IMR-90 (cell line): ENCODE measurements around the gene LRP11. TPM values are rescaled to one million over a fixed set of nuclear protein-coding genes. Genes with fewer than 3 reads are reported as not detected.

ENCODE experiments used
- ATAC-seq: fragments of 200-7000 bp; cut with Tn5 transposase; 2 replicates; pipeline ENCODE4 v1.9.1; 2020; ENCODE audit warnings: low read depth, mild to moderate bottlenecking, moderate library complexity
- BruUV-seq: library from RNA; stranded (reverse); fragments of 400-500 nt; replicated peaks from 2 replicates; lab custom pipeline; 2021; lab: Mats Ljungman, UMichigan
- CTCF ChIA-PET: fragments of 300-600 bp; formaldehyde crosslinking; extraction: SDS; loops from one replicate; lab custom pipeline; 2021; ENCODE audit warnings: antibody characterized with exemption; lab: Yijun Ruan, JAX
- POLR2A ChIA-PET: fragments of 300-600 bp; sonication (Branson Sonifier 250); formaldehyde crosslinking; loops from one replicate; lab custom pipeline; 2022; ENCODE audit warnings: antibody characterized with exemption; ENCODE audit not compliant: unreplicated experiment; lab: Charles Lee
- DNase-seq: peaks from one replicate; pipeline ENCODE4 v3.0.0; 2013
- H2AFZ ChIP-seq: replicated peaks from 2 replicates; pipeline ENCODE3; 2013; ENCODE audit warnings: low read length, mild to moderate bottlenecking; ENCODE audit not compliant: poor library complexity
- H2AK5ac ChIP-seq: 2 replicates; pipeline ENCODE4 v1.6.1; 2013; ENCODE audit warnings: low read depth, low read length, inconsistent platforms
- H2AK9ac ChIP-seq: replicated peaks from 2 replicates; pipeline ENCODE3; 2013; ENCODE audit warnings: mild to moderate bottlenecking, low read depth, low read length, moderate library complexity; ENCODE audit not compliant: poor library complexity
- H2BK120ac ChIP-seq: 2 replicates; pipeline ENCODE4 v1.6.1; 2013; ENCODE audit warnings: low read depth, low read length, inconsistent platforms
- H2BK15ac ChIP-seq: 3 replicates; pipeline ENCODE4 v1.6.1; 2013; ENCODE audit warnings: low read depth, low read length, inconsistent platforms
- H2BK20ac ChIP-seq: 2 replicates; pipeline ENCODE4 v1.6.1; 2013; ENCODE audit warnings: low read depth, mild to moderate bottlenecking, inconsistent platforms, low read length, moderate library complexity
- H2BK5ac ChIP-seq: 2 replicates; pipeline ENCODE4 v1.6.1; 2013; ENCODE audit warnings: mild to moderate bottlenecking, low read depth, low read length, inconsistent platforms; ENCODE audit not compliant: poor library complexity, severe bottlenecking
- H3K14ac ChIP-seq: replicated peaks from 2 replicates; pipeline ENCODE4 v1.6.1; 2013; ENCODE audit warnings: low read depth, low read length, inconsistent platforms
- H3K18ac ChIP-seq: 2 replicates; pipeline ENCODE4 v1.6.1; 2013; ENCODE audit warnings: low read depth, low read length, control low read depth
- H3K23ac ChIP-seq: 2 replicates; pipeline ENCODE4 v1.6.1; 2013; ENCODE audit warnings: low read depth, low read length, inconsistent platforms
- H3K27ac ChIP-seq: 2 replicates; pipeline ENCODE4 v1.5.1; 2013; ENCODE audit warnings: mild to moderate bottlenecking, control low read depth, low read length; ENCODE audit not compliant: insufficient read depth
- H3K27me3 ChIP-seq: 2 replicates; pipeline ENCODE4 v1.6.1; 2013; ENCODE audit warnings: low read length; ENCODE audit not compliant: control insufficient read depth, insufficient read depth
- H3K36me3 ChIP-seq: 2 replicates; pipeline ENCODE4 v1.6.1; 2013; ENCODE audit warnings: low read length, mixed read lengths; ENCODE audit not compliant: control insufficient read depth, insufficient read depth
- H3K4ac ChIP-seq: 2 replicates; pipeline ENCODE4 v1.6.1; 2013; ENCODE audit warnings: low read depth, low read length, inconsistent platforms
- H3K4me1 ChIP-seq: 2 replicates; pipeline ENCODE4 v1.6.1; 2013; ENCODE audit warnings: low read length, mixed read lengths; ENCODE audit not compliant: control insufficient read depth, insufficient read depth
- H3K4me2 ChIP-seq: 2 replicates; pipeline ENCODE4 v1.6.1; 2013; ENCODE audit warnings: low read depth, mild to moderate bottlenecking, control low read depth, low read length, moderate library complexity
- H3K4me3 ChIP-seq: 2 replicates; pipeline ENCODE4 v1.5.1; 2013; ENCODE audit warnings: low read depth, mild to moderate bottlenecking, control low read depth, low read length, moderate library complexity; ENCODE audit not compliant: insufficient read depth
- H3K56ac ChIP-seq: 2 replicates; pipeline ENCODE4 v1.6.1; 2013; ENCODE audit warnings: low read length, inconsistent platforms; ENCODE audit not compliant: insufficient read depth; ENCODE audit errors: extremely low read depth
- H3K79me1 ChIP-seq, 2 experiments: 2 replicates each; pipeline ENCODE4 v1.6.1; 2013; ENCODE audit warnings: low read length in 2 of 2, inconsistent platforms in 1 of 2, low read depth in 1 of 2
- H3K9ac ChIP-seq: 2 replicates; pipeline ENCODE4 v1.6.1; 2013; ENCODE audit warnings: low read depth, low read length, control low read depth
- H3K9me1 ChIP-seq: 2 replicates; pipeline ENCODE4 v1.6.1; 2013; ENCODE audit warnings: low read length, inconsistent platforms; ENCODE audit not compliant: insufficient read depth
- H3K9me3 ChIP-seq: 2 replicates; pipeline ENCODE4 v1.6.1; 2013; ENCODE audit warnings: low read length; ENCODE audit not compliant: control insufficient read depth, insufficient read depth
- H4K20me1 ChIP-seq: 2 replicates; pipeline ENCODE4 v1.6.1; 2013; ENCODE audit warnings: low read length, inconsistent platforms; ENCODE audit not compliant: insufficient read depth
- H4K5ac ChIP-seq: 2 replicates; pipeline ENCODE4 v1.6.1; 2013; ENCODE audit warnings: mild to moderate bottlenecking, low read depth, low read length, control low read depth
- H4K8ac ChIP-seq, 2 experiments: 2 replicates each; pipeline ENCODE4 v1.6.1; 2013; ENCODE audit warnings: low read depth in 2 of 2, low read length in 2 of 2, control low read depth in 1 of 2, inconsistent platforms in 1 of 2
- H4K91ac ChIP-seq: 2 replicates; pipeline ENCODE4 v1.6.1; 2013; ENCODE audit warnings: low read depth, low read length, inconsistent platforms; ENCODE audit not compliant: insufficient read depth
- CEBPB ChIP-seq: IDR thresholded peaks from 2 replicates; pipeline ENCODE4 v1.6.1; 2012; ENCODE audit warnings: low read depth, low read length, improper control_type of control experiment
- CHD1 ChIP-seq: IDR thresholded peaks from 2 replicates; pipeline ENCODE4 v1.6.1; 2012; ENCODE audit warnings: low read depth, low read length, improper control_type of control experiment
- FOS ChIP-seq: fragments of 150-350 bp; IDR thresholded peaks from 2 replicates; pipeline ENCODE4 v1.6.1; 2016; ENCODE audit warnings: low read depth, low read length
- MAFK ChIP-seq: IDR thresholded peaks from 2 replicates; pipeline ENCODE4 v1.6.1; 2012; ENCODE audit warnings: low read depth, low read length, improper control_type of control experiment
- MAZ ChIP-seq: IDR thresholded peaks from 2 replicates; pipeline ENCODE4 v1.6.1; 2012; ENCODE audit warnings: low read depth, mild to moderate bottlenecking, low read length, improper control_type of control experiment, moderate library complexity, borderline replicate concordance
- MXI1 ChIP-seq: IDR thresholded peaks from 2 replicates; pipeline ENCODE4 v1.6.1; 2012; ENCODE audit warnings: low read depth, mild to moderate bottlenecking, low read length, moderate library complexity, borderline replicate concordance
- NFE2L2 ChIP-seq: fragments of 150-350 bp; IDR thresholded peaks from 2 replicates; pipeline ENCODE4 v1.6.1; 2016; ENCODE audit warnings: low read depth, mild to moderate bottlenecking, low read length
- POLR2A ChIP-seq: IDR thresholded peaks from 2 replicates; pipeline ENCODE4 v1.6.1; 2012; ENCODE audit warnings: mild to moderate bottlenecking, low read depth, low read length
- RAD21 ChIP-seq: IDR thresholded peaks from 2 replicates; pipeline ENCODE4 v1.6.1; 2012; ENCODE audit warnings: low read length, improper control_type of control experiment
- RCOR1 ChIP-seq: IDR thresholded peaks from 2 replicates; pipeline ENCODE4 v1.6.1; 2012; ENCODE audit warnings: mild to moderate bottlenecking, low read length, improper control_type of control experiment; ENCODE audit not compliant: insufficient replicate concordance
- RFX5 ChIP-seq: IDR thresholded peaks from 2 replicates; pipeline ENCODE4 v1.8.0; 2012; ENCODE audit warnings: low read depth, mild to moderate bottlenecking, low read length, moderate library complexity
- SMC3 ChIP-seq: fragments of 150-350 bp; IDR thresholded peaks from 2 replicates; pipeline ENCODE4 v1.6.1; 2016; ENCODE audit warnings: low read depth, mild to moderate bottlenecking, antibody characterized with exemption, low read length, moderate library complexity
- WGBS, 2 experiments: methylation state at CpG; one replicate each; pipeline versions ENCODE4 v1.1.5 to v1.1.7; 2013; ENCODE audit warnings: missing lambda C conversion rate in 2 of 2; ENCODE audit not compliant: insufficient read length in 1 of 2; ENCODE audit errors: extremely low coverage in 2 of 2; 5-methylcytosine and 5-hydroxymethylcytosine counted together
- dilution Hi-C: fragments of 300-500 bp; cut with HindIII; formaldehyde crosslinking; loops from one replicate; pipeline ENCODE4 v1.14.3; 2018; ENCODE audit warnings: low sequenced_read_pairs; ENCODE audit not compliant: unreplicated experiment
- in situ Hi-C: fragments of 300-500 bp; cut with MboI; formaldehyde crosslinking; loops from 3 replicates; pipeline ENCODE4 v1.14.3; 2019; ENCODE audit warnings: low sequenced_read_pairs, inconsistent platforms, mixed read lengths
- intact Hi-C: fragments of 100-400 bp; cut with micrococcal nuclease; formaldehyde crosslinking; loops from 2 replicates; pipeline ENCODE4 v1.10.0; 2022
- polyA plus RNA-seq, 3 experiments: library from polyadenylated mRNA; depleted of rRNA; stranded (reverse); fragments of >200 nt; gene quantifications; 2 replicates each; pipeline ENCODE4 v1.2.3, GENCODE V29; 2012; ENCODE audit warnings: low replicate concordance in 1 of 3
- total RNA-seq: library from RNA; depleted of rRNA; stranded (reverse); fragments of >200 nt; gene quantifications from 2 replicates; pipeline ENCODE4 v1.2.3, GENCODE V29; 2012
- TF ChIP-seq, protein P1 (sequence below): fragments of 150-350 bp; IDR thresholded peaks from 2 replicates; pipeline ENCODE4 v1.6.1; 2016; ENCODE audit warnings: low read depth, mild to moderate bottlenecking, low read length, moderate library complexity, borderline replicate concordance
- TF ChIP-seq, protein P2 (sequence below): conservative IDR thresholded peaks from 2 replicates; pipeline ENCODE4 v1.5.1; 2012; ENCODE audit warnings: mild to moderate bottlenecking, low read depth, low read length, improper control_type of control experiment
- TF ChIP-seq, protein P3 (sequence below): fragments of 150-350 bp; IDR thresholded peaks from 2 replicates; pipeline ENCODE4 v1.6.1; 2017; ENCODE audit warnings: mild to moderate bottlenecking, antibody characterized with exemption, low read length, low read depth

The LRP11 gene
- total and polyA plus RNA-seq, 2 of the 4 experiments (the other 2 are of a cell fraction), result 48.8 to 63.8 TPM

DNA sequence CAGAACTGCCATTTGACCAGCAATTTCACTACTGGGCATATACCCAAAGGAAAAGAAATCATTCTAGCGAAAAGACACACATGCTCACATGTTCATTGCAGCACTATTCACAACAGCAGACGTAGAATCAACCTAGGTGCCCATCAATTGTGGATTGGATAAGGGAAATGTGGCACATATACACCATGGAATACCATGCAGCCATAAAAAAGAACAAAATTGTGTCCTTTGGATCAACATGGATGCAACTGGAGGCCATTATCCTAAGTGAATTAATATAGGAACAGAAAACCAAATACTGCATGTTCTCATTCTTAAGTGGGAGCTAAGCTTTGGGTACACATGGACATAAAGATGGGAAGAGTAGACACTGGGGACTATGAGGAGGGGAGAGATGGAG lies 17.7 kb upstream of the LRP11 start:
- H2BK20ac ChIP-seq, result no peak overlapping the region
- no CpG with 5 or more reads among the region's 2 CpGs for WGBS, 2 experiments
- dilution Hi-C loops (no loop called here), in situ Hi-C loops (no loop called here), intact Hi-C loops (no loop called here)
- H2BK120ac ChIP-seq, result no peak overlapping the region
- no peak overlapping the region for H2BK15ac ChIP-seq
- H2AK5ac ChIP-seq, result no peak overlapping the region
- H3K36me3 ChIP-seq, result no peaks in the 10 kb centered on the region
- H2AFZ ChIP-seq, result no peak overlapping the region
- DNase-seq, result no peak
- no peak overlapping the region for H2BK5ac ChIP-seq
- H4K20me1 ChIP-seq, result no peaks in the 10 kb centered on the region
- CTCF ChIA-PET, result no interaction called here
- no peak for ATAC-seq
- H3K23ac ChIP-seq, result no peak overlapping the region
- no peaks in the 10 kb centered on the region for H3K79me1 ChIP-seq
- no peak overlapping the region for H3K9ac ChIP-seq
- no peaks in the 10 kb centered on the region for H3K9me3 ChIP-seq
- no peak overlapping the region for H3K14ac ChIP-seq
- no peaks in the 10 kb centered on the region for H3K4me1 ChIP-seq
- H3K56ac ChIP-seq, result no peak overlapping the region
- no peak overlapping the region for H3K4me2 ChIP-seq
- POLR2A ChIA-PET, result no interaction called here
- peaks cover 16% of the 10 kb centered on the region for H3K27me3 ChIP-seq
- H3K4ac ChIP-seq, result no peak overlapping the region
- H3K27ac ChIP-seq, result no peak overlapping the region
- no peak overlapping the region for H4K5ac ChIP-seq
- no TSS peak for BruUV-seq
- H2AK9ac ChIP-seq, result no peak overlapping the region
- TF ChIP-seq POLR2A (no peak), CHD1 (no peak), NFE2L2 (no peak), SMC3 (no peak), RFX5 (no peak), FOS (no peak), MAFK (no peak), CEBPB (no peak), RCOR1 (no peak), MXI1 (no peak), RAD21 (no peak), MAZ (no peak)
- TF ChIP-seq, protein P1, sequence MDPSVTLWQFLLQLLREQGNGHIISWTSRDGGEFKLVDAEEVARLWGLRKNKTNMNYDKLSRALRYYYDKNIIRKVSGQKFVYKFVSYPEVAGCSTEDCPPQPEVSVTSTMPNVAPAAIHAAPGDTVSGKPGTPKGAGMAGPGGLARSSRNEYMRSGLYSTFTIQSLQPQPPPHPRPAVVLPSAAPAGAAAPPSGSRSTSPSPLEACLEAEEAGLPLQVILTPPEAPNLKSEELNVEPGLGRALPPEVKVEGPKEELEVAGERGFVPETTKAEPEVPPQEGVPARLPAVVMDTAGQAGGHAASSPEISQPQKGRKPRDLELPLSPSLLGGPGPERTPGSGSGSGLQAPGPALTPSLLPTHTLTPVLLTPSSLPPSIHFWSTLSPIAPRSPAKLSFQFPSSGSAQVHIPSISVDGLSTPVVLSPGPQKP, result no peak
- TF ChIP-seq, protein P2, sequence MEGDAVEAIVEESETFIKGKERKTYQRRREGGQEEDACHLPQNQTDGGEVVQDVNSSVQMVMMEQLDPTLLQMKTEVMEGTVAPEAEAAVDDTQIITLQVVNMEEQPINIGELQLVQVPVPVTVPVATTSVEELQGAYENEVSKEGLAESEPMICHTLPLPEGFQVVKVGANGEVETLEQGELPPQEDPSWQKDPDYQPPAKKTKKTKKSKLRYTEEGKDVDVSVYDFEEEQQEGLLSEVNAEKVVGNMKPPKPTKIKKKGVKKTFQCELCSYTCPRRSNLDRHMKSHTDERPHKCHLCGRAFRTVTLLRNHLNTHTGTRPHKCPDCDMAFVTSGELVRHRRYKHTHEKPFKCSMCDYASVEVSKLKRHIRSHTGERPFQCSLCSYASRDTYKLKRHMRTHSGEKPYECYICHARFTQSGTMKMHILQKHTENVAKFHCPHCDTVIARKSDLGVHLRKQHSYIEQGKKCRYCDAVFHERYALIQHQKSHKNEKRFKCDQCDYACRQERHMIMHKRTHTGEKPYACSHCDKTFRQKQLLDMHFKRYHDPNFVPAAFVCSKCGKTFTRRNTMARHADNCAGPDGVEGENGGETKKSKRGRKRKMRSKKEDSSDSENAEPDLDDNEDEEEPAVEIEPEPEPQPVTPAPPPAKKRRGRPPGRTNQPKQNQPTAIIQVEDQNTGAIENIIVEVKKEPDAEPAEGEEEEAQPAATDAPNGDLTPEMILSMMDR, result no peak
- TF ChIP-seq, protein P3, sequence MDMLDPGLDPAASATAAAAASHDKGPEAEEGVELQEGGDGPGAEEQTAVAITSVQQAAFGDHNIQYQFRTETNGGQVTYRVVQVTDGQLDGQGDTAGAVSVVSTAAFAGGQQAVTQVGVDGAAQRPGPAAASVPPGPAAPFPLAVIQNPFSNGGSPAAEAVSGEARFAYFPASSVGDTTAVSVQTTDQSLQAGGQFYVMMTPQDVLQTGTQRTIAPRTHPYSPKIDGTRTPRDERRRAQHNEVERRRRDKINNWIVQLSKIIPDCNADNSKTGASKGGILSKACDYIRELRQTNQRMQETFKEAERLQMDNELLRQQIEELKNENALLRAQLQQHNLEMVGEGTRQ, result no peak
- H3K4me3 ChIP-seq, result no peak overlapping the region
- no peak overlapping the region for H4K91ac ChIP-seq
- no peak overlapping the region for H4K8ac ChIP-seq
- H3K9me1 ChIP-seq, result no peaks in the 10 kb centered on the region
- no peak overlapping the region for H3K18ac ChIP-seq
